ENCODE measurements around the gene MRPS27.
A peak's percentile ranks its signal among the peaks of the same experiment; 100 is the strongest.

MRPS27 gene

GRCh38 chr5:72252008-72252407 lies 68.0 kb downstream of the MRPS27 start:
- Histone ChIP-seq H3K23ac (ENCODE audit: low read depth, low read length, poor library complexity) (no peak overlapping the region), H3K4me3 (ENCODE audit: low read length in 2 of 2) (no peak overlapping the region), H3K4me2 (ENCODE audit: insufficient read depth, low read length, poor library complexity, severe bottlenecking) (no peak overlapping the region), H2AK5ac (ENCODE audit: low read depth, low read length) (no peak overlapping the region), H2AFZ (ENCODE audit: low read length) (no peak overlapping the region), H3K9ac (ENCODE audit: low read depth, low read length, poor library complexity) (no peak overlapping the region), H3K36me3 (replicated peaks in 1 of 2; ENCODE audit: control insufficient read depth in 2 of 2, insufficient read depth in 2 of 2, low read length in 2 of 2) (peaks cover 0 to 5% of the 10 kb centered on the region in 2 donors), H3K14ac (ENCODE audit: low read length) (no peak overlapping the region), H2BK120ac (ENCODE audit: low read depth, low read length) (no peak overlapping the region), H3K4me1 (ENCODE audit: control insufficient read depth in 2 of 2, insufficient read depth in 1 of 2, low read depth in 1 of 2, low read length in 2 of 2) (peaks cover 9 to 11% of the 10 kb centered on the region in 2 donors), H3K79me1 (ENCODE audit: low read depth, low read length) (no peaks in the 10 kb centered on the region), H4K91ac (ENCODE audit: low read depth, low read length, poor library complexity) (no peak overlapping the region), H3K18ac (ENCODE audit: low read length) (no peak overlapping the region), H2BK5ac (ENCODE audit: low read length) (no peak overlapping the region), H3K4ac (ENCODE audit: low read length) (no peak overlapping the region), H2BK15ac (ENCODE audit: low read length) (no peak overlapping the region), H2BK12ac (ENCODE audit: low read length) (no peak overlapping the region), H3K27ac (replicated peaks; ENCODE audit: low read length) (no peak overlapping the region), H4K8ac (ENCODE audit: low read depth, low read length) (no peak overlapping the region), H3K9me3 (replicated peaks in 1 of 2; ENCODE audit: control insufficient read depth in 2 of 2, insufficient read depth in 1 of 2, low read depth in 1 of 2, low read length in 2 of 2) (no peaks in the 10 kb centered on the region), H3K27me3 (ENCODE audit: control insufficient read depth in 3 of 3, insufficient read depth in 3 of 3, low read depth in 1 of 3, low read length in 3 of 3) (no peaks in the 10 kb centered on the region)
- no peak for DNase-seq (ENCODE audit: low spot score)

DNA sequence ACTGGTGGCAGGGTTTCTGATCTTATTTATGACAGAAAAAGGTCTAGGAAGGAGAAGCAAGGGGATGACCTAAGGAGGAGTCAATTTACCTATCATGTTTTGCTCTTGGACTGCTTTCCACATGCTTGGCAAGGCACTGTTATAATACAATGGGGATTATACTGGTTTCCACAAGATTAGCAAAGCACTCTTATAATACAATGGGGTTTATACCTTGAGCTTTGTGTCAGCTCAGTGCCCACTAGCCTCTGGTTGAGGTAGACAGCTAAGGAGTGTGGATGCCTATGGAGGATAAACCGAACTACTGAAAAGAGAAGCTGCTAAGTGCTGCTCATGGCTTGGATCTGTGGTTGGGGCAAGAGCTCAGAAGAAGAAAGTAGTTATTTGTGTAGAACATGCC lies 68.7 kb downstream of the MRPS27 start:
- no peak overlapping the region for H2BK5ac ChIP-seq (ENCODE audit: low read length)
- H3K4me1 ChIP-seq (ENCODE audit: control insufficient read depth in 2 of 2, insufficient read depth in 1 of 2, low read depth in 1 of 2, low read length in 2 of 2), result peaks cover 9 to 11% of the 10 kb centered on the region in 2 donors
- no peak overlapping the region for H3K27ac ChIP-seq (replicated peaks; ENCODE audit: low read length)
- H3K23ac ChIP-seq (ENCODE audit: low read depth, low read length, poor library complexity), result no peak overlapping the region
- H2AK5ac ChIP-seq (ENCODE audit: low read depth, low read length), result no peak overlapping the region
- no peak overlapping the region for H2AFZ ChIP-seq (ENCODE audit: low read length)
- no peak overlapping the region for H3K4ac ChIP-seq (ENCODE audit: low read length)
- H3K9ac ChIP-seq (ENCODE audit: low read depth, low read length, poor library complexity), result no peak overlapping the region
- peaks cover 0 to 5% of the 10 kb centered on the region in 2 donors for H3K36me3 ChIP-seq (replicated peaks in 1 of 2; ENCODE audit: control insufficient read depth in 2 of 2, insufficient read depth in 2 of 2, low read length in 2 of 2)
- no peak overlapping the region for H4K91ac ChIP-seq (ENCODE audit: low read depth, low read length, poor library complexity)
- no peak overlapping the region for H4K8ac ChIP-seq (ENCODE audit: low read depth, low read length)
- no CpG with 5 or more reads among the region's 1 CpG for WGBS, 2 donors (ENCODE audit: extremely low coverage in 2 of 2, insufficient read length in 2 of 2, insufficient replicate concordance in 1 of 2)
- H3K27me3 ChIP-seq (ENCODE audit: control insufficient read depth in 3 of 3, insufficient read depth in 3 of 3, low read depth in 1 of 3, low read length in 3 of 3), result no peaks in the 10 kb centered on the region
- no peak overlapping the region for H2BK120ac ChIP-seq (ENCODE audit: low read depth, low read length)
- H3K4me3 ChIP-seq (ENCODE audit: low read length in 2 of 2), result no peak overlapping the region
- DNase-seq (ENCODE audit: low spot score), result no peak
- H3K79me1 ChIP-seq (ENCODE audit: low read depth, low read length), result no peaks in the 10 kb centered on the region
- no peak overlapping the region for H3K4me2 ChIP-seq (ENCODE audit: insufficient read depth, low read length, poor library complexity, severe bottlenecking)
- H2BK15ac ChIP-seq (ENCODE audit: low read length), result no peak overlapping the region
- no peak overlapping the region for H3K18ac ChIP-seq (ENCODE audit: low read length)
- H3K9me3 ChIP-seq (replicated peaks in 1 of 2; ENCODE audit: control insufficient read depth in 2 of 2, insufficient read depth in 1 of 2, low read depth in 1 of 2, low read length in 2 of 2), result no peaks in the 10 kb centered on the region
- no peak overlapping the region for H3K14ac ChIP-seq (ENCODE audit: low read length)
- no peak overlapping the region for H2BK12ac ChIP-seq (ENCODE audit: low read length)

DNA sequence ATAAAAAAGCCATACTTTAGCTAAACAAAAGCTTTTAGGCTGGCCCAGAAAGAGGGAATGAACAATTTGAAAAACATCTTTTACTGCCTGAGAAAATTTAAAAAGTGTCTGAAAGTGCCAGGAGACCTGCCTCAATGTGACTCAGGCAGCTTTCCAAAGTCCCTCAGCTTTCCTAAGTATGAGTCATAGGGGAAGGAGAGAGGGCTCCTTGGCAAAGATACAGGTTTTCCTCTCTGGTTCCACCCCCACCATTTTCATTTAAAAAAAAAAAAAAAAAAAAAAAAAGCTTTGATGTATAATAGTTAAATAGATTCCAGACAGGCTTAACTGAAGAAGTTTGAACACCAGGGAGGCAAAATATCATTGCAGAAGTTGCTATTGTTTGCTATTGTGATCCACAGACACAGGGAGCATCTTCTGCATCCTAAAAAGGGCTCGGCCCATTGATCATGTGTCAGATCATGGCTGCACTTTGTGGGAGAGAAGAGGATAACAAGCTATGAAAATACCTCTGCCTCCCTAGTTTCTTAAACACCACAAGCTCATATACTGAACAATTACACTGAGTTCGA lies 71.5 kb downstream of the MRPS27 start:
- no peaks in the 10 kb centered on the region for H3K9me3 ChIP-seq (replicated peaks in 1 of 2; ENCODE audit: control insufficient read depth in 2 of 2, insufficient read depth in 1 of 2, low read depth in 1 of 2, low read length in 2 of 2)
- WGBS, 2 donors (ENCODE audit: extremely low coverage in 2 of 2, insufficient read length in 2 of 2, insufficient replicate concordance in 1 of 2), result no CpG with 5 or more reads among the region's 2 CpGs
- H2AK5ac ChIP-seq (ENCODE audit: low read depth, low read length), result no peak overlapping the region
- no peak overlapping the region for H4K8ac ChIP-seq (ENCODE audit: low read depth, low read length)
- H3K79me1 ChIP-seq (ENCODE audit: low read depth, low read length), result no peaks in the 10 kb centered on the region
- peaks cover 0 to 5% of the 10 kb centered on the region in 2 donors for H3K36me3 ChIP-seq (replicated peaks in 1 of 2; ENCODE audit: control insufficient read depth in 2 of 2, insufficient read depth in 2 of 2, low read length in 2 of 2)
- no peak overlapping the region for H3K4ac ChIP-seq (ENCODE audit: low read length)
- no peak overlapping the region for H2BK12ac ChIP-seq (ENCODE audit: low read length)
- no peak overlapping the region for H3K27ac ChIP-seq (replicated peaks; ENCODE audit: low read length)
- H3K9ac ChIP-seq (ENCODE audit: low read depth, low read length, poor library complexity), result no peak overlapping the region
- H2BK120ac ChIP-seq (ENCODE audit: low read depth, low read length), result no peak overlapping the region
- peaks cover 17 to 29% of the 10 kb centered on the region in 2 donors for H3K4me1 ChIP-seq (ENCODE audit: control insufficient read depth in 2 of 2, insufficient read depth in 1 of 2, low read depth in 1 of 2, low read length in 2 of 2)
- H3K14ac ChIP-seq (ENCODE audit: low read length), result no peak overlapping the region
- no peak overlapping the region for H3K18ac ChIP-seq (ENCODE audit: low read length)
- no peak for DNase-seq (ENCODE audit: low spot score)
- no peak overlapping the region for H3K4me3 ChIP-seq (ENCODE audit: low read length in 2 of 2)
- peak overlapping the region; percentile 19 for H2AFZ ChIP-seq (ENCODE audit: low read length)
- H2BK5ac ChIP-seq (ENCODE audit: low read length), result no peak overlapping the region
- no peak overlapping the region for H2BK15ac ChIP-seq (ENCODE audit: low read length)
- no peak overlapping the region for H3K4me2 ChIP-seq (ENCODE audit: insufficient read depth, low read length, poor library complexity, severe bottlenecking)
- H3K27me3 ChIP-seq (ENCODE audit: control insufficient read depth in 3 of 3, insufficient read depth in 3 of 3, low read depth in 1 of 3, low read length in 3 of 3), result no peaks in the 10 kb centered on the region
- no peak overlapping the region for H4K91ac ChIP-seq (ENCODE audit: low read depth, low read length, poor library complexity)
- H3K23ac ChIP-seq (ENCODE audit: low read depth, low read length, poor library complexity), result no peak overlapping the region

DNA sequence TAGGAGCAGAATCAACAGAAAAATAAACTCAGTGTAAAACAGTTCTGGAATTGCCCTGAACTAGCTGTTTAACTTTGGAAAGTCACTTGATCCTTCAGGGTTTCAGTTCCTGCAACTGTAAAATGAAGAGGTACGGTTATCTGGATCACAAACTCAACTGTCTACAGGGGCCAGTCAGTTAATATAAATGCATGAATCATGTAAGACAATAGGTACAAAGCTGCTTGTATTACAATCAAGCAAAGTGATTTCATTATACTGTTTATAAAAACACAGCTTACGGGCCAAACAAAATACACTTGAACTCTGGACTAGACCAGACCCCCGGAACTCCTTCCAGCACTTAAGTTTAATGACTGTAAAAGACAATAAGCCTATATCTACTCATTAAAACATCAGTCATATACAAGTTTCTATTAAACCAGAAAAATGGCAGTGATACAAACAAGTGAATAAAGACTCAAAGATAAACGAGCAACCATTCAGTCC lies 73.0 kb downstream of the MRPS27 start:
- no peak overlapping the region for H3K23ac ChIP-seq (ENCODE audit: low read depth, low read length, poor library complexity)
- no peaks in the 10 kb centered on the region for H3K9me3 ChIP-seq (replicated peaks in 1 of 2; ENCODE audit: control insufficient read depth in 2 of 2, insufficient read depth in 1 of 2, low read depth in 1 of 2, low read length in 2 of 2)
- H2BK12ac ChIP-seq (ENCODE audit: low read length), result no peak overlapping the region
- no peak overlapping the region for H3K4me2 ChIP-seq (ENCODE audit: insufficient read depth, low read length, poor library complexity, severe bottlenecking)
- DNase-seq (ENCODE audit: low spot score), result no peak
- no peak overlapping the region for H2BK15ac ChIP-seq (ENCODE audit: low read length)
- no peak overlapping the region for H2AFZ ChIP-seq (ENCODE audit: low read length)
- H4K8ac ChIP-seq (ENCODE audit: low read depth, low read length), result no peak overlapping the region
- H3K4me1 ChIP-seq (ENCODE audit: control insufficient read depth in 2 of 2, insufficient read depth in 1 of 2, low read depth in 1 of 2, low read length in 2 of 2), result peaks cover 25 to 44% of the 10 kb centered on the region in 2 donors
- no CpG with 5 or more reads among the region's 4 CpGs for WGBS, 2 donors (ENCODE audit: extremely low coverage in 2 of 2, insufficient read length in 2 of 2, insufficient replicate concordance in 1 of 2)
- H4K91ac ChIP-seq (ENCODE audit: low read depth, low read length, poor library complexity), result no peak overlapping the region
- H3K4ac ChIP-seq (ENCODE audit: low read length), result no peak overlapping the region
- H3K14ac ChIP-seq (ENCODE audit: low read length), result no peak overlapping the region
- no peak overlapping the region for H2BK5ac ChIP-seq (ENCODE audit: low read length)
- no peak overlapping the region for H3K18ac ChIP-seq (ENCODE audit: low read length)
- no peak overlapping the region for H3K4me3 ChIP-seq (ENCODE audit: low read length in 2 of 2)
- H2BK120ac ChIP-seq (ENCODE audit: low read depth, low read length), result no peak overlapping the region
- no peaks in the 10 kb centered on the region for H3K36me3 ChIP-seq (replicated peaks in 1 of 2; ENCODE audit: control insufficient read depth in 2 of 2, insufficient read depth in 2 of 2, low read length in 2 of 2)
- no peak overlapping the region for H3K27ac ChIP-seq (replicated peaks; ENCODE audit: low read length)
- no peak overlapping the region for H2AK5ac ChIP-seq (ENCODE audit: low read depth, low read length)
- no peaks in the 10 kb centered on the region for H3K27me3 ChIP-seq (ENCODE audit: control insufficient read depth in 3 of 3, insufficient read depth in 3 of 3, low read depth in 1 of 3, low read length in 3 of 3)
- H3K9ac ChIP-seq (ENCODE audit: low read depth, low read length, poor library complexity), result no peak overlapping the region
- no peaks in the 10 kb centered on the region for H3K79me1 ChIP-seq (ENCODE audit: low read depth, low read length)
